ENCODE measurements around the gene TSSK6.

The TSSK6 gene

GRCh38 chr19:19544257-19544953 lies 29.1 kb upstream of the TSSK6 start:
- no peak for DNase-seq

DNA sequence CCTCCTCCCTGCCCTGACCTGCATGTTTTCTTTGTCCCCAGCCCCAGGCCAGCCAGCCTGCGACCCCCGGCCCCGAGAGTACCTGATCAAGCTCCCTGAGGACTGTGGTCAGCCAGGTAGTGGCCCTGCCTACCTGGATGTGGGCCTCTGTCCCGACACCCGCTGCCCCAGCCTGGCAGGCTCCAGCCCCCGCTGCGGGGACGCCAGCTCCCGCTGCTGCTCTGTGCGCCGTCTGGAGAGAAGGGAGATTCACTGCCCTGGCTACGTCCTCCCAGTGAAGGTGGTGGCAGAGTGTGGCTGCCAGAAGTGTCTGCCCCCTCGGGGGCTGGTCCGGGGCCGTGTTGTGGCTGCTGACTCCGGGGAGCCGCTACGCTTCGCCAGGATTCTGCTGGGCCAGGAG lies 28.3 kb upstream of the TSSK6 start:
- DNase-seq = no peak

GRCh38 chr19:19543101-19543500 lies 27.8 kb upstream of the TSSK6 start:
- no peak for DNase-seq

DNA sequence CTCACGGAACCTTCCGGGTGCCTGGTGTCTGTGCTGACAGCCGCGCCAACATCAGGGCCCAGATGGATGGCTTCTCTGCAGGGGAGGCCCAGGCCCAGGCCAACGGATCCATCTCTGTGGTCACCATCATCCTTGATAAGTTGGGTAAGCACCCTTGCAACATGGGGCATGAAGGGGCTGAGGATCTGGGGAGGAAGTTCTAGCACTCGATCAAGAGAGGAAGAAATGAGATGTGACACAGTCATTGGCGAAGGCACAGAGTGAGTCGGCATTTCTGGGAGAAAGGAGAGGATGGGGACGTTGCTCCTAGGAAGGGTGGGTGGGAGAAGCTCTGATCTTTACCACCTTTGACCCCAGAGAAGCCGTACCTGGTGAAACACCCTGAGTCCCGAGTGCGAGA lies 27.2 kb upstream of the TSSK6 start:
- no peak for DNase-seq

GRCh38 chr19:19541616-19542015 lies 26.3 kb upstream of the TSSK6 start:
- no peak for DNase-seq

DNA sequence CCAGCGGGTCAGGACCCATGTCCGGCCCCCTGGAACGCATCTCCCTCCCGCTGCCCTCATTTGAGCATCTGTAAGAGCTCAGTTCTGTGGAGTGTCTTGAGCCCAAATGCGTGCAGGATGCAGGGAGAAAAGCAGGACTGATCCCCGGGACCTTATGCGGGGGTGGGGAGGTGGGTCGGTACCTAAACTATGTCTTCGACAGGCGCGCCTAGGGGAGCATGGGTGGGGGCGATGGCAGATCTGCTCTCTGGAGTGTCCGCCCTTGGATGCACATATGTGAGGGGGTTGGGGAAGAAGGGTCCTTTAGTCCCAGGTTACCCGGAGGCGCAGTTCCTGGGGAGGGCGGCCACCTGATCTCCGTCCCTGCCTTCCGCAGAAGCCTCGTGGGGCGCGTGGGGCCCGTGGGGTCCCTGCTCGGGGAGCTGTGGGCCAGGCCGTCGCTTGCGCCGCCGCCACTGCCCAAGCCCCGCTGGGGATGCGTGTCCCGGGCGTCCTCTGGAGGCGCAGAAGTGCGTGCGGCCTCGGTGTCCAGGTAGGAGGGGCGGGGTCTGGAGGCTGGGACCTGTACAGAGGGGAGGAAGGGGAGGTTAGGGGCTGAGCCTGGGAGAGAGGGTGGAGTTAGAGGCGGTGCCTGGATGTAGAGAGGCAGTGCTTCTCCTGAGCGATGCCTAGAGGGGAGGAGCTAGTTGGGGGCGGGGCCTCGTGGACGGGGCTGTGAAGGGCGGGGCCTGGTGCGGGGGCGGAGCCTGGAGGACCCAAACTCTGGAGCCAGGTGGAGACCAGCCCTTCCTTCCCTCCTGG lies 25.6 kb upstream of the TSSK6 start:
- no peak for DNase-seq

- DNase-seq = no peak
Observed at GRCh38 chr19:19540064-19540714, 24.8 kb upstream of the TSSK6 start.

DNA sequence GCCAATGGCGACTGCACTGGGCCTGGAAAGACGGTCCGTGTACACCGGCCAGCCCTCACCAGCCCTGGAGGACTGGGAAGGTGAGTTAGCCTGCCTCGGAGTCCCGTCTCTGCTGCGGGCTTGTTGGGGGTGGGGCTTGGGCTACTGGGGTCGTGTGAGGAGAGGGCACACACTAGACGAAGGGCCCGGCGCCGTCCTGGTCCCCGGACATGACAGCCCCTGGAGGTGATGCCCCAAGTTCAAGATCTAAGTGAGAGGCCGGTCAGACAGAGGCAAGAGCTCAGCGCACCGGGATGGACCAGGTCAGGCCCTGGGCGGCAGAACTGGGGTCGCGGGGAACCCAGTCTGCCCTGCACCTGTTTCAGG lies 24.3 kb upstream of the TSSK6 start:
- no peak for DNase-seq

GRCh38 chr19:19538785-19539166 lies 23.4 kb upstream of the TSSK6 start:
- no peak for DNase-seq

GRCh38 chr19:19538061-19538784 lies 22.9 kb upstream of the TSSK6 start, which contains the start of gene CILP2:
CILP2 (plus strand) TSS chr19:19538265; CDS start chr19:19538350, 85 bp downstream.
- no peak for DNase-seq

DNA sequence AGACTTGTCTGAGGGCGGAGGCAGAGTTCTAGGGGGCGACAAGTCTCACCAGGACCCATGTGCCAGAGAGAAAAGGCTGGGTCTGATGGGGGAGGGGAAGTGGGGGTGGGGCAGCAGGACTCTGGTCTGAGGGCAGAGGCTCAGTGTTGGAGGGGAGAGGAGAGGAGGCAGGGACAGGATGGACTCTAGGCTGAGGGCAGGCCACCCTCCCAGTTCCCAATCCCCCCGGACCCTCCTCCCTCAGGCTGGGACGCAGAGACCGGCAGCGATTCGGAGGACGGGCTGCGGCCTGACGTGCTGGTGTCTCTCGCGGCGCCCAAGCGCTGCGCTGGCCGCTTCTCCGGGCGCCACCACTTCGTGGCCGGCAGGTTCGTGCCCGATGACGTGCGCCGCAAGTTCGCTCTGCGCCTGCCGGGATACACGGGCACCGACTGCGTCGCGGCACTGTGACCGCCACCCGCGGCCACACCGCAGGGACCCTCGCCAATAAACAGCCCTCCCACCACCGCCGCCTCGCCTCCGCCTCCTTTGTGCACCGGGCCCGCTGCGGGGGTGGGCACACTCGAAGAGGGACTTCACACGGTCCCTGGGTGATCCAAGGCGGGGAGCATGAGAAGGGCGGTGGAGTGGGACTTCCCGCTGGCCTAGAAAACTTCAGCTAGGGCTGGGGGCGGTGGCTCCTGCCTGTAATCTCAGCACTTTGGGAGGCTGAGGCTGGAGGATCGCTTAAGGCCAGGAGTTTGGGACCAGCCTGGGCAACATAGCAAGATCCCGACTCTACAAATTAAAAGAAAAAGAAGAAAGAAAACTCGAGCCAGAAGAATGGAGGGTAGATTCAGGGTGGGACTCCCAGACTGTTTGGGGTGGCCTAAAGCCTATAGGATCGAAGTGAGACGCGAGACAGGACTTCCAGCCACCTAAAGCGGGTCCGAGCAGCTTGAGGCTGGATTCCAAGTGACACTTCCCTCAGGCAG lies 22.0 kb upstream of the TSSK6 start:
- DNase-seq = no peak

- no peak for DNase-seq
Observed at GRCh38 chr19:19535311-19536191, 20.2 kb upstream of the TSSK6 start.

GRCh38 chr19:19534556-19535265 lies 19.4 kb upstream of the TSSK6 start:
- DNase-seq = no peak

GRCh38 chr19:19533841-19534240 lies 18.5 kb upstream of the TSSK6 start:
- no peak for DNase-seq

DNA sequence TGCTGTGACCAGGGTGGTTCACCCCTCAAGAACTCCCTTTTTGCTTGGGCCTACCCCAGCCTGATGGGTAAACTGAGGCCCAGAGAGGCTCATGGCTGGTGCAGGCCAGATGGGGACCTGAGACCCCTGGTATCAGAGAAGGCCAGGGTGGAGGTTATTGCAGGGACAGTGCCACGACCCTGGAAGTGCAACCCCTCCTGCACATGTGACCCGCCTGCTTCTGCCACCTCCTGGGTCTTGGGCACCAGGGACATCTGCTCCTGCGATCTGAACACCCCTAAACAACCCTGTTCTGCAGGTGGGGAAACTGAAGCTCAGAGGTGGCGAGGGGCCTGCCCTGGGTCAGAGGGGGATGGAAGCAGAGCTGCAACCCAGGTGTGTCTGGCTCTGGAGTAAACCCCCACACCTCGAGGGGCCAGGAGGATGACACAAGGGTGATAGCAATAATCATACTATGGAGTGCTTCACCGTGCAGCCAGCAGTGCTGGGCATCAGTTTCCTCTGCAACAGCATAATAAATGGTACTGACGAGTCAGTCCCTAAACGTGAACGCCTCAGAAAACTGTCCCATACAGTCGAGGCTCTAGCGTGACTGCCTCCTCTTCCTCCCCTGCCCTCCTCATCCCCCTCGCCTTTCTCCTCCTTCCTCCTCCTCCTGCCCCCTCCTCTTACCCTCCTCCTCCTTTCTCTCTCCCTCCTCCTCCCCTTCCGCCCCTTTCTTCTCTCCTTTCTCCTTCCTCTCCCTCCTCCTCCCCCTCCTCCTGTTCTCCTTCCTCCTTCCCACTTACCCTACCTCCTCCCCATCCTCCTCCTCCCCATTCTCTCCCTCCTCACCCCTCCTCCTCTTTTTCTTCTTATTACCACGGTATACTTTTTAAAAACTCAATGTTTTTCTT lies 17.7 kb upstream of the TSSK6 start:
- DNase-seq = no peak

DNA sequence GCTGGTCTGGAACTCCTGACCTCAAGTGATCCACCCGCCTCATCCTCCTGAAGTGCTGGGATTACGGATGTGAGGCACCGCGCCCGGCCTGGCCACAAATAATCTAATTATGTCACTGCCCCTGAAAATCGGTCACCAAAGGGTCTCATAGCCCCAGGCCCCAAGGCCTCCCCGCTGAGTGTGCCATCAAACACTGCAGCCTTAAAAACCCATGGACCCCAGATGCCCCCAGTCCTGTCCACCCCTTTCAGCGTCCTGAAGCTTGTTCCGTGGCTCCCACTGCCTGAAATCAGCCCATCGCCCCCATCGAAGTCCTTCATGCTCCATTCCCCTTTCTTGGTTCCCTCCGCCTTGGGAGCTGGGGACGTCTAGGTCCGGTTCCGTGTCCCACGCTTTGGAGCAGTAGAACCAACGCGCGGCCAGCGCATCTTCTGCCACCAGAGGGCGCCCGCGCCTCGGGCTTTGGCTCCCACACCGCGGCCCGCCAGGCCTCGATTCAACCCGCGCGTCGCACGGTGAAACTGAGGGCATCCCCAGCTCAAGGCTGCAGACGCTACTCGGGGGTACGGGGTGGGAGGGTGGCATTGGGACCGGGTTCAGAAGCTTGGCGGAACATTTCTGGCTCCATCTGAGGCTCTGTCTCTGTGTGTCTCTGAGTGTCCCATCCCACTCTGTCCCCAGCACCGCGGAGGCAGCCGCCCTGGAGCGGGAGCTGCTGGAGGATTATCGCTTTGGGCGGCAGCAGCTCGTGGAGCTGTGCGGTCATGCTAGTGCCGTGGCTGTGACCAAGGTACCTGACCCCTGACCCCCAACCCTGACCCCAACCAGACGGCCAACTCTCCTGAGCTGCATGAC lies 16.8 kb upstream of the TSSK6 start:
- DNase-seq = peak; percentile 35

DNA sequence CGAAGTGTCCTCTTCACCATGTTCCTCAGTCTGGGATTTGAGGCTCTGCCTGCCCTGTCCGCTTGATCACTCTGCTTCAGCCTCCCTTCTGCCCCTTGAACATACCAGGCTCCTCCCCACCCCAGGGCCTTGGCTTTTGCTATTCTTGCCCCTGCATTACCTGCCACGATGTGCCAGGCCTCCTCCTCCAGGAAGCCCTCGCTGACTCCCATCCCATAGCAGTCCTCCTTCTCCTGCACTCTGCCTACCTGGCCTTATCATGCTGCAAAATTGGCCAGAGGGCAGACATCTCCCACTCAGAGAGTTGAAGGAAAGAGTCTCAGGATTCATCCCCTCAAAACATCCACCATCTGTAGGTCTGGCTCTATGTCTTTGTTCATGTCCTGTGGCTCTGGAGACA lies 15.5 kb upstream of the TSSK6 start:
- DNase-seq = no peak

GRCh38 chr19:19530423-19530804 lies 15.1 kb upstream of the TSSK6 start:
- DNase-seq = no peak
